Left lobe of liver (tissue), 1 donor: Measurements from ENCODE around the gene B3GALNT1. TPM values are rescaled to one million over a fixed set of nuclear protein-coding genes. Genes with fewer than 3 reads are reported as not detected.

ENCODE experiments used
- total RNA-seq: library from RNA; stranded (reverse); gene quantifications from one replicate; pipeline ENCODE4 v1.2.1, GENCODE V29; 2021
- donor health status: DM: no; HTN: yes; CAD: no.

The B3GALNT1 gene
- total RNA-seq, 1 donor from 2014 or later: 0.33 TPM

Other genes starting within 250 kb of the B3GALNT1 start
- 40.9 TPM for gene NMD3, start 116.0 kb upstream of the B3GALNT1 start, total RNA-seq